Posterior vena cava (tissue), 2 donors: Measurements from ENCODE around the gene RIC1. TPM values are rescaled to one million over a fixed set of nuclear protein-coding genes. Genes with fewer than 3 reads are reported as not detected.

ENCODE experiments used
- DNase-seq: peaks from one replicate; pipeline ENCODE4 v3.0.0-alpha.2; 2020; ENCODE audit warnings: low spot score
- intact Hi-C, 2 donors: fragments of 100-400 bp; cut with DNase I; formaldehyde crosslinking; loops; one replicate each; pipeline versions ENCODE4 v1.14.1 to v1.14.2; 2022 to 2023
- total RNA-seq, 2 donors: library from RNA; stranded (reverse); fragmentation: NEBNext Ultra II Directional; extraction: Animal tissue kit (Norgen Biotek cat#: 25700); gene quantifications; one replicate each; pipeline ENCODE4 v1.2.1, GENCODE V29; 2021
- donor health status: DM: yes; HTN: yes; CAD: no.
- donor health status: DM: yes; HTN: yes; CAD: no.

Gene RIC1
- total RNA-seq, 2 donors from 2014 or later = 20.2 to 25.2 TPM

- intact Hi-C loops = no loop called here
- DNase-seq = no peak
Observed at GRCh38 chr9:5800969-5801738, 172.2 kb downstream of the RIC1 start.

DNA sequence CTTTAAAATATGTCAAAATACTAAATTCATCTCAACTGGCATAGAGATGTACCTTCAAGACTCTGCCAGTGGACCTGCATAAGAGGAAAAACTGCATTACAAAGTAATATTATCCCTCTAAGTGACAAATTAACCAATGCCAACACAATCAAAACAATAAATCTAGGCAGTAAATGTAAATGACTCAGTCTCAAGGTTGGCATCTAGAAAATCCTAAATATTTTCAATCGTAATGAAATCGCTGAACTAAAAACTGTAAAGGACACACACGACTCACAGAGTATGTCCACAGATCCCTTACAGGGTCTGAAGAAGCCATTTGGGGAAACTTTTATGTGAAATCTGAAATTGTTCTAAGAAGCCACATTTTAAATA, 172.8 kb downstream of the RIC1 start:
- intact Hi-C loops = no loop called here
- DNase-seq = no peak

- intact Hi-C loops = no loop called here
- no peak for DNase-seq
Observed at GRCh38 chr9:5805478-5805877, 176.6 kb downstream of the RIC1 start.

- DNase-seq = no peak
- intact Hi-C loops = no loop called here
Observed at GRCh38 chr9:5811751-5812150, 182.8 kb downstream of the RIC1 start.

- intact Hi-C loops = no loop called here
- no peak for DNase-seq
Observed at GRCh38 chr9:5813824-5814223, 184.9 kb downstream of the RIC1 start.

DNA sequence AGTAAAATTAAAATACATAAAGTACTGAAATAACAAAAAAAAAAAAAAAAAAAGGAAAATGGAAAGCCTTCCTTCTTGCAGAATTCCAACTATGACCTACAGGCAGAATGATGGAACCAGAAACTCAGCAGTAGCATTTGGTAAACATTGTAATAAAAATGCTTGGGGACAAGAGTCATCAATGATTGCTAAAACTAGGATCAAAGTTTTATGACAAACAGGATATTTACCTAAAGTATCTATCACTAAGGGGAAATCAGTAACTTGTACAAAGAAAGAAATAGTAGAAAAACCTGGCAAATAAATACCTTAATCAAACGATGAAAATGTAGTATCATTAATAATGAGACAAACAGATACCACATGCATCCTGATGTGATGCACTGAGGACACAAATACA, 186.6 kb downstream of the RIC1 start:
- intact Hi-C loops = no loop called here
- DNase-seq = no peak

- DNase-seq = no peak
- intact Hi-C loops = no loop called here
Observed at GRCh38 chr9:5817862-5818261, 189.0 kb downstream of the RIC1 start.

DNA sequence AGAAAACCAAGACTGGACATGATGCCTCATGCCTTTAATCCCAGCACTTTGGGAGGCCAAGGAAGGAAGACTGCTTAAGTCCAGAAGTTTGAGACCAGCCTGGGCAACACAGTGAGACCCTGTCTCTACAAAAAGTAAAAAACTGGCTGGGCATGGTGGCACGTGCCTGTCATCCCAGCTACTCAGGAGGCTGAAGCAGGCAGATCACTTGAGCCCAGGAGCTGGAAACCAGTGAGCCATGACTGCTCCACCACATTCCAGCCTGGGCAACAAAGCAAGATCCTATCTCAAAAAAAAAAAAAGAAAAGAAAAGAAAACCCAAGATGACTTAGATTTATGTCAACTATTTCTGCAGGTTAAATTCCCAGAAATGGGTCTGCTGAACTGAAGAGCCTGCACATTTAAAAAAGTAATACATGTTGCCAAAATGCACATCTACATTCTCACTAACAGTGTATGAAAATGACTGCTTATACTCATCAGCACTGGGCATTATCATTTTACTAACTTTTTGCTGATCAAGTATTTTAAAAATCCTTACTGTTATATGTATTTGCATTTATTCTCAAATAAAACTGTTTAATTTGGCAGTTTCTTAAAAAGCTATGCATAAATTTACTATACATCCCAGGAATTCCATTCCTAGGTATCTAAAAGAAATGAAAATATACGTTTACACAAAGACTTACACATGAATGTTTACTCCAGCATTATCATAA, 189.7 kb downstream of the RIC1 start:
- DNase-seq = no peak
- intact Hi-C loops = no loop called here

GRCh38 chr9:5819174-5819573, 190.3 kb downstream of the RIC1 start:
- no peak for DNase-seq
- intact Hi-C loops = no loop called here

DNA sequence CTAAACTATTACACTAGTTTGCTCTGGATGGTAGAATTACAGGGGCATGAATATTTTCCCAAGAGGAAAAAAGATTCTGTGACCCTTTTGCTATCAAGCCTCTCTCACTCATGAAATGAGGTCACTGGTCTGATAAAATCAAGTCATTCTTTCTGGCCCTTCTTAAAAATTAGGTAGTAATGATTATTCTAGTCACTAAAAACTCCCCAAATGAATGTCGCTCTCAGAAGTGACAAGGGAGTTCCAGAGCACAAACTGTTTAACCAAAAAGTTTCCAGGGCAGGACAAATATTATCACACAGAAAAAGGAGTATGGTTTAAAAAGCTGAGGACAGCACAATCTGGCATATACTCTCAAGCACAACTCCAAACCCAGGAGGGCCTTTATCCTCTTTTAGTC, 191.5 kb downstream of the RIC1 start:
- DNase-seq = no peak
- intact Hi-C loops = loop anchor here in 1 of 2 donors (5.0 kb wide), 1 partner anchor 568 kb away; no protein-coding TSS in a partner anchor

GRCh38 chr9:5825223-5825622, 196.3 kb downstream of the RIC1 start:
- intact Hi-C loops = no loop called here
- DNase-seq = no peak

Other genes starting within 250 kb of the RIC1 start
- gene PLGRKT, start 191.2 kb upstream of the RIC1 start, total RNA-seq = 10 to 100 TPM; 19.8 to 27.6 TPM
- 1 to 10 TPM; 3.1 to 3.5 TPM for gene CD274, start 178.6 kb upstream of the RIC1 start, total RNA-seq
- gene PDCD1LG2, start 118.6 kb upstream of the RIC1 start, total RNA-seq = 1 to 10 TPM; 4.2 to 5.4 TPM
- gene ERMP1, start 204.0 kb downstream of the RIC1 start, total RNA-seq = 1 to 10 TPM; 7.0 to 8.5 TPM